Type B pancreatic cell (in vitro differentiated cells): ENCODE measurements around the gene MYO1F. TPM values are rescaled to one million over a fixed set of nuclear protein-coding genes. Genes with fewer than 3 reads are reported as not detected.
A peak's percentile ranks its signal among the peaks of the same experiment; 100 is the strongest.
"Not testable (repeated sequence)": the region's sequence is repeated elsewhere in the genome, so short reads cannot be mapped to it uniquely, and the experiment has no call there.

Experiments
- DNase-seq: peaks from one replicate; pipeline ENCODE4 v3.0.0; 2021; ENCODE audit warnings: mixed read lengths; ENCODE audit not compliant: unreplicated experiment; ENCODE audit errors: extremely low spot score
- H3K27ac Mint-ChIP-seq: 2 replicates; pipeline ENCODE4 v1.8.0; 2021; ENCODE audit warnings: mild to moderate bottlenecking, mixed read lengths
- H3K27me3 Mint-ChIP-seq: 2 replicates; pipeline ENCODE4 v1.8.0; 2021; ENCODE audit warnings: mixed read lengths
- H3K36me3 Mint-ChIP-seq: 2 replicates; pipeline ENCODE4 v1.8.0; 2021; ENCODE audit warnings: mixed read lengths
- H3K4me1 Mint-ChIP-seq: one replicate; pipeline ENCODE4 v1.8.0; 2021; ENCODE audit warnings: mixed read lengths; ENCODE audit not compliant: unreplicated experiment
- H3K4me3 Mint-ChIP-seq: 2 replicates; pipeline ENCODE4 v1.8.0; 2021; ENCODE audit warnings: mild to moderate bottlenecking, mixed read lengths
- H3K9me3 Mint-ChIP-seq: 2 replicates; pipeline ENCODE4 v1.8.0; 2021; ENCODE audit warnings: mixed read lengths
- total RNA-seq: library from RNA; stranded (reverse); gene quantifications from 2 replicates; pipeline ENCODE4 v1.2.1, GENCODE V29; 2021; ENCODE audit warnings: low replicate concordance
- TF ChIP-seq, protein P1 (sequence below): fragments of 200-600 bp; sonication (generic); conservative IDR thresholded peaks from 2 replicates; pipeline ENCODE4 v1.5.0; 2021; ENCODE audit warnings: antibody characterized with exemption, mild to moderate bottlenecking

Gene MYO1F
- total RNA-seq, 1 donor from 2014 or later, result 0.14 TPM

DNA sequence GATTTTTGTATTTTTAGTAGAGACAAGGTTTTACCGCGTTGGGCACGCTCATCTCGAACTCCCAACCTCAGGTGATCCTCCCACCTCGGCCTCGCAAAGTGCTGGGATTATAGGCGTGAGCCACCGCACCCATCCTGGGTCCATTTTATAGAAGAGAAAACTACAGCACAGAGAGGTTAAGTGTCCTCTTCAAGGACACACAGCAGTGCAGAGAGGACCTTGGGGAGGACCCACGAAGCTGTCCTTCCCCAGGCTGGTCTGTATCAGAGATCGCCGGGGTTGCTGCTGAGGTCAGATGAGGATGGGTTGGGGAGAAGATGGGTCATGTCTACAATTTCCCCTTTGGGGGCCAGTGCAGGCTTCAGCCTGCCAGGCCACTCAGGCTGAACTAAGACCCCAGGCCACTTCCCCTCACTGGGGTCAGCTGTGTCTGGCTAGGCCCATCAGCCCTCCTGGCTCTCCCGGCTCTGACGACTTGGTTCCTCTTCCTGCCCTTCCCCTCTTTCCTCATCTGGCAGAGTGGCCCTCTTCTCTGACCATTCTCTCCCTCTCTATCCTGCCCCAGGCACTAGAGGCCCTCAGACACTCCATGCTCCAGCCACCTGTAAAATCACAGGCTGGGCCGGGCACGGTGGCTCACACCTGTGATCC lies 9.6 kb downstream of the MYO1F start:
- no peak overlapping the region for H3K4me3 Mint-ChIP-seq
- H3K27ac Mint-ChIP-seq, result no peak overlapping the region
- H3K27me3 Mint-ChIP-seq, result no peaks in the 10 kb centered on the region
- H3K36me3 Mint-ChIP-seq, result no peaks in the 10 kb centered on the region
- H3K4me1 Mint-ChIP-seq, result no peaks in the 10 kb centered on the region
- TF ChIP-seq, protein P1, sequence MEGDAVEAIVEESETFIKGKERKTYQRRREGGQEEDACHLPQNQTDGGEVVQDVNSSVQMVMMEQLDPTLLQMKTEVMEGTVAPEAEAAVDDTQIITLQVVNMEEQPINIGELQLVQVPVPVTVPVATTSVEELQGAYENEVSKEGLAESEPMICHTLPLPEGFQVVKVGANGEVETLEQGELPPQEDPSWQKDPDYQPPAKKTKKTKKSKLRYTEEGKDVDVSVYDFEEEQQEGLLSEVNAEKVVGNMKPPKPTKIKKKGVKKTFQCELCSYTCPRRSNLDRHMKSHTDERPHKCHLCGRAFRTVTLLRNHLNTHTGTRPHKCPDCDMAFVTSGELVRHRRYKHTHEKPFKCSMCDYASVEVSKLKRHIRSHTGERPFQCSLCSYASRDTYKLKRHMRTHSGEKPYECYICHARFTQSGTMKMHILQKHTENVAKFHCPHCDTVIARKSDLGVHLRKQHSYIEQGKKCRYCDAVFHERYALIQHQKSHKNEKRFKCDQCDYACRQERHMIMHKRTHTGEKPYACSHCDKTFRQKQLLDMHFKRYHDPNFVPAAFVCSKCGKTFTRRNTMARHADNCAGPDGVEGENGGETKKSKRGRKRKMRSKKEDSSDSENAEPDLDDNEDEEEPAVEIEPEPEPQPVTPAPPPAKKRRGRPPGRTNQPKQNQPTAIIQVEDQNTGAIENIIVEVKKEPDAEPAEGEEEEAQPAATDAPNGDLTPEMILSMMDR, result no peak
- no peak for DNase-seq
- no peaks in the 10 kb centered on the region for H3K9me3 Mint-ChIP-seq

DNA sequence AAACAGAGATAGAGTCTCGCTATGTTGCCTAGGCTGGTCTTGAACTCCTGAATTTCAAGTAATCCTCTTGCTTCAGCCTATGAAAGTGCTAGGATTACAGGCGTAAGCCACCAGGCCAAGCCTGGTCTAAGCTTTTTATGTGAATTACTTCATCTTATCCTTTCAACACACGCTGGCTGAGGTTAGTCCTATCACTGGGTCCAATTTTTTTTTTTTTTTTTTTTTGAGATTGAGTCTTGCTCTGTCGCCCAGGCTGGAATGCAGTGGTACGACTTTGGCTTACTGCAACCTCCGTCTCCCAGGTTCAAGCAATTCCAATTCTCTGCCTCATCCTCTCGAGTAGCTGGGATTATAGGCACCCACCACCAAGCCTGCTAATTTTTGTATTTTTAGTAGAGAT lies 10.4 kb downstream of the MYO1F start:
- TF ChIP-seq, protein P1, result no peak
- Mint-ChIP-seq H3K4me3 (no peak overlapping the region), H3K27ac (no peak overlapping the region), H3K27me3 (no peaks in the 10 kb centered on the region), H3K4me1 (no peaks in the 10 kb centered on the region), H3K9me3 (no peaks in the 10 kb centered on the region), H3K36me3 (no peaks in the 10 kb centered on the region)
- DNase-seq, result no peak

DNA sequence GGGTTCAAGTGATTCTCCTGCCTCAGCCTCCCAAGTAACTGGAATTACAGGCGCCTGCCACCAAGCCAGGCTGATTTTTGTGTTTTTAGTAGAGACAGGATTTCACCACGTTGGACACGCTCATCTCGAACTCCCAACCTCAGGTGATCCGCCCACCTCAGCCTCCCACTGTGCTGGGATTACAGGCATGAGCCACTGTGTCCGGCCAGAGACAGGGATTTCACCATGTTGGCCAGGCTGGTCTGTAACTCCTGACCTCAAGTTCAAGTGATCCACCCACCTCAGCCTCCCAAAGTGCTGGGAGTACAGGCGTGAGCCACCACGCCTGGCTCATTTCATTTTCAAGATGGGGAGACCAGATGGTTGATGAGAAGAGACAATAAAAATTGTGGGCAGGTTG lies 12.4 kb downstream of the MYO1F start:
- not testable (repeated sequence) for H3K36me3 Mint-ChIP-seq, H3K27ac Mint-ChIP-seq, H3K4me3 Mint-ChIP-seq, H3K9me3 Mint-ChIP-seq, H3K27me3 Mint-ChIP-seq, H3K4me1 Mint-ChIP-seq, DNase-seq

DNA sequence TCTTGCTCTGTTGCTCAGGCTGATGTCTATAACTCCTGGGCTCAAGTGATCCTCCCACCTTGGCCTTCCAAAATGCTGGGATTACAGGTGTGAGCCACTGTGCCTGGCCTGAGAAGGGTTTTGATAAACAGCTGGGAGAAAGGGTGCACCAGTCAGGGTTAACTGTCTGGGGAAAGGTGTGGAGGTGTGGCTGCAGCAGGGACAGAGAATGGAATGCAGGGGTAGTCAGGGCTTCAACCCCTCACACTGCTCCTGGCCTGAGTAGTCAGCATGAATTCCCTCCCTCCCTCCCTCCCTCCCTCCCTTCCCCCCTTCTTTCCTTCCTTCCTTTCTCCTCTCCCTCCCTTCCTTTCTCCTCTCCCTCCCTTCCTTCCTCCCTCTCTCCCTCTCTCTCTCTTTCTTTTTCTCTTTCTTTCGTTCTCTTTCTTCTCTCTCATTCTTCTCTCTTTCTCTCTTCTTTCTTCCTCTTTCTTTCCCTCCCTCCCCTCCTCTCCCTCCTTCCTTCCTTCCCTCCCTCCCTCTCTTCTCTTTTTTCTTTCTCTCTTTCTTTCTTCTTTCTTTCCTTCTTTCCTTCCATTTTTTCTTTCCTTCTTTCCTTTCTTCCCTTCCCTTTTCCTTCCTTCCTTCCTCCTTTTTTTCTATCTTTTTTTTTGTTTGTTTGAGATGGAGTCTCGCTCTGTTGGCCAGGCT lies 16.0 kb downstream of the MYO1F start:
- Mint-ChIP-seq H3K27me3 (no peaks in the 10 kb centered on the region), H3K4me3 (no peak overlapping the region), H3K9me3 (no peaks in the 10 kb centered on the region), H3K36me3 (no peaks in the 10 kb centered on the region), H3K4me1 (no peaks in the 10 kb centered on the region), H3K27ac (no peak overlapping the region)
- no peak for DNase-seq
- TF ChIP-seq, protein P1, result no peak

DNA sequence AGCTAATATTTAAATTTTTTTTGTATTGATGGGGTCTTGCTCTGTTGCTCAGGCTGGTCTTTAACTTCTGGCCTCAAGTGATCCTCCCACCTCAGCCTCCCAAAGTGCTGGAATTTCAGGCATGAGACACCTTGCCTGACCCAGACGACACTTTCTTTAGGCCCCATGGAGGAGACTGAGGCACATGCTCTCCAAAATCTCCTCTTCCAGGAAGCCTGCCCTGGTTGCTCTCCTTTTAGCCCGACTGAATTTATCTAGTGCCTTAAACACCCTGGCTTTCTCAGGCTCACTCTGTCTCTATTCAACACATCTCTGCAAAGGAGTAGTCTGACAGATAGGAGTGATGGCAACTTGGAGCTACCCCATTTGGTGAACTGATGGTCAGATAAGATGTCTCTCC lies 18.9 kb downstream of the MYO1F start:
- TF ChIP-seq, protein P1, result no peak
- Mint-ChIP-seq H3K27me3 (no peaks in the 10 kb centered on the region), H3K4me1 (no peaks in the 10 kb centered on the region), H3K27ac (no peak overlapping the region), H3K9me3 (no peaks in the 10 kb centered on the region), H3K4me3 (no peak overlapping the region), H3K36me3 (no peaks in the 10 kb centered on the region)
- no peak for DNase-seq

DNA sequence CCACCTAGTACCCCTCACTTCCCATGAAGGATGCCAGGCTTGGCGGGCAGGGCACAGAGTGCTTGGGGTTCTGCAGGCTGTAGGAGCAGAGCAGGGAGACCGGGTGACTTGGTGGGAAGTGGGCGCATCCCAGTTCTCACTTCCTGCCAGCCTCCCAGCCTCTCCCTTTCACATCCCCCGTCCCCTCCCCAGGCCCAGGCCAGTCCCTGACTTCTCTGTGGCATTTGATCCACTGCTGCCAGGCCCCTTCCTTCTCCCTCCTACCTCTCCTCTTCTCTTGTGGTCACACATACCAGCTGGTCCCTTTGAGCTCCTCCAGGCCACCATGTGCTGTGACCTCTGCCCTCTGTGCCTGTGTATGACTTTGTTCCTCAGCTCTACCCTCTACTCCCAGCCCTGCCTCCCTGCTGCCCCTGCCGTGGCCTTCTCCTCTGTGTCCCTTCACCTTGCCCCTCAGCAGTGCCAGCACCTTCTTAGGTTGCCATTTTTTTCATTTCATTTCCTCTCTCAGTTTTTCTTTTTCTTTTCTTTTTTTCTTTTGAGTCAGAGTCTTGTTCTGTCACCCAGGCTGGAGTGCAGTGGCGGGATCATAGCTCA lies 19.5 kb downstream of the MYO1F start:
- Mint-ChIP-seq H3K4me1 (peaks cover 2% of the 10 kb centered on the region), H3K27ac (no peak overlapping the region), H3K9me3 (no peaks in the 10 kb centered on the region), H3K4me3 (no peak overlapping the region), H3K27me3 (no peaks in the 10 kb centered on the region), H3K36me3 (no peaks in the 10 kb centered on the region)
- no peak for DNase-seq
- TF ChIP-seq, protein P1, result no peak

DNA sequence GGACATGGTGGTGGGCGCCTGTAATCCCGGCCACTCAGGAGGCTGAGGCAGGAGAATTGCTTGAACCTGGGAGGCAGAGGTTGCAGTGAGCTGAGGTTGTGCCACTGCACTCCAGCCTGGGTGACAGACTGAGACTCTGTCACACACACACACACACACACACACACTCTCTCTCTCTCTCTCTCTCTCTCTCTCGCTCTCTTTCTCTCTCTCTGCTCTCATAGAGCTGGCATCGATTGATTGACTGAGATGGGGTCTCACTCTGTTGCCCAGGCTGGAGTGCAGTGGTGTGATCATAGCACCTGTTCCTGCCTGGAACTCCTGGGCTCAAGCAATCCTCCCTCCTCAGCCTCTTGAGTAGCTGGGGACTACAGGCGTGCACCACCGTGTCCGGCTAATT lies 23.5 kb downstream of the MYO1F start:
- H3K4me1 Mint-ChIP-seq, H3K36me3 Mint-ChIP-seq, H3K9me3 Mint-ChIP-seq, DNase-seq, H3K27me3 Mint-ChIP-seq, H3K4me3 Mint-ChIP-seq: not testable (repeated sequence)
- peak overlapping the region; percentile 9 for H3K27ac Mint-ChIP-seq
